ENCODE data around the gene CLNS1A. TPM values are rescaled to one million over a fixed set of nuclear protein-coding genes. Genes with fewer than 3 reads are reported as not detected.

The CLNS1A gene
- polyA plus RNA-seq, 3 donors, result 53.1 to 140 (median 139) TPM

DNA sequence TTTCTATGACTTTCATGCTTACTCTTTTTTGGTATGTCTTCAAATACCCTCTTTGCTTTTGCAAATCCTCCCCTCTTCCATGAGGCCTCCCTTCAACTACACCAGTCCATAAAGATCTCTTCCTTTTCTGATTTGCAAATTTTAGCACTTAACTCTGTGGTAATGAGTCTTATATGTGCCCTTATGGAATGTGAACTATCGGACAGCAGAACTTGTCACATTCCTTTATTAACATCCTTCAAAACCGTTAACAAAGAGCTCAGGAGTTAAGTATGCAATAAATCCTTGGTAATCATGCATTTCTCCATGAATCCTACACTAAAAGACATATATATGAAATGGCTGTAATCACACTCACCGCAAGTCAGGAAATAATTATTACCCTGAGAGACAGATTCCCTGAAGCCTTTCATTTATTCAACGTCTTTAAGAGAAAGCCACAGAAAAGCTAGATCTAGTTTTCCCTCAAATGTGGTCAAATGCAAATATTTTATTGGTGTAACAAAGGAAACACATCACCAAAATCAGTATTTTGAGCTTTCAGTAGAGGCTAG is 7.4 kb downstream of the CLNS1A start:
- Histone ChIP-seq H4K20me1 (ENCODE audit: insufficient read depth, low read length) (peaks cover 24% of the 10 kb centered on the region), H3K79me2 (ENCODE audit: insufficient read depth, low read length) (peaks cover 79% of the 10 kb centered on the region), H3K27ac (ENCODE audit: low read depth in 1 of 2, low read length in 2 of 2) (peak overlapping the region in 1 of 2 donors; percentile 46), H3K9me3 (replicated peaks in 1 of 2; ENCODE audit: control insufficient read depth in 1 of 2, insufficient read depth in 1 of 2, low read length in 2 of 2) (no peaks in the 10 kb centered on the region), H3K4me1 (ENCODE audit: control insufficient read depth in 1 of 2, insufficient read depth in 2 of 2, low read length in 2 of 2) (peaks cover 27 to 35% of the 10 kb centered on the region in 2 donors), H3K36me3 (replicated peaks in 1 of 2; ENCODE audit: control insufficient read depth in 1 of 2, insufficient read depth in 2 of 2, low read length in 2 of 2) (peaks cover 22 to 45% of the 10 kb centered on the region in 2 donors), H3K27me3 (ENCODE audit: control insufficient read depth in 2 of 2, insufficient read depth in 2 of 2, low read length in 2 of 2) (no peaks in the 10 kb centered on the region), H3K9ac (ENCODE audit: insufficient read depth, low read length, poor library complexity, severe bottlenecking) (no peak overlapping the region), H2AFZ (ENCODE audit: insufficient read depth, low read depth, low read length, poor library complexity, severe bottlenecking) (no peak overlapping the region), H3K4me3 (replicated peaks in 1 of 3; ENCODE audit: low read depth in 2 of 3, low read length in 3 of 3) (no peak overlapping the region), H3K4me2 (replicated peaks; ENCODE audit: extremely low read depth, low read length, poor library complexity, severe bottlenecking) (no peak overlapping the region)
- peaks cover 27% of the 10 kb centered on the region for H3K4me1 Mint-ChIP-seq
- H3K4me3 Mint-ChIP-seq, result no peak overlapping the region
- 67% methylated on average over 1 of the region's 4 CpGs for WGBS (ENCODE audit: insufficient coverage)
- peaks cover 33 to 50% of the 10 kb centered on the region in 2 donors for H3K36me3 Mint-ChIP-seq
- TF ChIP-seq, protein P1, sequence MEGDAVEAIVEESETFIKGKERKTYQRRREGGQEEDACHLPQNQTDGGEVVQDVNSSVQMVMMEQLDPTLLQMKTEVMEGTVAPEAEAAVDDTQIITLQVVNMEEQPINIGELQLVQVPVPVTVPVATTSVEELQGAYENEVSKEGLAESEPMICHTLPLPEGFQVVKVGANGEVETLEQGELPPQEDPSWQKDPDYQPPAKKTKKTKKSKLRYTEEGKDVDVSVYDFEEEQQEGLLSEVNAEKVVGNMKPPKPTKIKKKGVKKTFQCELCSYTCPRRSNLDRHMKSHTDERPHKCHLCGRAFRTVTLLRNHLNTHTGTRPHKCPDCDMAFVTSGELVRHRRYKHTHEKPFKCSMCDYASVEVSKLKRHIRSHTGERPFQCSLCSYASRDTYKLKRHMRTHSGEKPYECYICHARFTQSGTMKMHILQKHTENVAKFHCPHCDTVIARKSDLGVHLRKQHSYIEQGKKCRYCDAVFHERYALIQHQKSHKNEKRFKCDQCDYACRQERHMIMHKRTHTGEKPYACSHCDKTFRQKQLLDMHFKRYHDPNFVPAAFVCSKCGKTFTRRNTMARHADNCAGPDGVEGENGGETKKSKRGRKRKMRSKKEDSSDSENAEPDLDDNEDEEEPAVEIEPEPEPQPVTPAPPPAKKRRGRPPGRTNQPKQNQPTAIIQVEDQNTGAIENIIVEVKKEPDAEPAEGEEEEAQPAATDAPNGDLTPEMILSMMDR (IDR thresholded peaks at IDR 0.05), result no peak
- H3K27ac Mint-ChIP-seq, result peak overlapping the region in 6 of 7 donors; percentile 21 to 94 (median 80)
- DNase-seq, result no peak
- intact Hi-C loops (cut with micrococcal nuclease), result no loop called here
- no peaks in the 10 kb centered on the region for H3K27me3 Mint-ChIP-seq (ENCODE audit: low read depth in 3 of 3)
- H3K9me3 Mint-ChIP-seq, result peaks cover 0 to 3% (median 0%) of the 10 kb centered on the region in 7 donors

DNA sequence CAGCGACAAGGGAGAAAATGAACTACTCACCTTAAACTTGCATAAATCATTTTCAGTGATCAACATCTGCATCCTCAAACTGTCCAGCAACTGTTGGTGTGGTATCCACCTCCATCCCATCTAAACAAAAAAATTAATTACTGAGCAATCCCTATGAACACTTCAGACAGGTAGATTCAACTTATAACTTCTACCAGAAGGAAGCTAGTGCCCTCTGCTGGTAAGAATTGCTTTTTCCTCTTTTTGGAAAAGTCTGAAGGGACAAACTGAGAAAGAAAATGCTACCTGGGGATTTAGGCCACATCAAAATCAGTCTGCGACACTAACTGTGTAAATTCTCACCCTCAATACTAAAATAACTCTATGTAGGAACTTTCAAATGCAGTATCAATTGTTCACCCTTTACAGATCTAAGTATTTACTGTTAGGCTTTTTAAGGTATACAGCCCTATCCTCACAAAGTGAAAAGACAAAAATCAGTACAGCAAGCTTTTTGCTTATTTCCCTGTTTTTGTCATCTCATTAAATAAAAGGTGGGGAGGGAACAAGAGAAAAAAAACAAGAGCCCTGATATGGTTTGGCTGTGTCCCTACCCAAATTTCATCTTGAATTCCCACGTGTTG is 17.9 kb downstream of the CLNS1A start:
- intact Hi-C loops (cut with micrococcal nuclease), result loop anchor here in 1 of 2 donors (10.0 kb wide), 1 partner anchor 495 kb away; the partner anchor contains the start of gene MYO7A
- Histone ChIP-seq H3K4me1 (ENCODE audit: control insufficient read depth in 1 of 2, insufficient read depth in 2 of 2, low read length in 2 of 2) (no peaks in the 10 kb centered on the region), H4K20me1 (ENCODE audit: insufficient read depth, low read length) (no peaks in the 10 kb centered on the region), H3K9ac (ENCODE audit: insufficient read depth, low read length, poor library complexity, severe bottlenecking) (no peak overlapping the region), H3K27ac (ENCODE audit: low read depth in 1 of 2, low read length in 2 of 2) (no peak overlapping the region), H3K4me2 (replicated peaks; ENCODE audit: extremely low read depth, low read length, poor library complexity, severe bottlenecking) (no peak overlapping the region), H3K79me2 (ENCODE audit: insufficient read depth, low read length) (no peaks in the 10 kb centered on the region), H3K27me3 (ENCODE audit: control insufficient read depth in 2 of 2, insufficient read depth in 2 of 2, low read length in 2 of 2) (no peaks in the 10 kb centered on the region), H3K9me3 (replicated peaks in 1 of 2; ENCODE audit: control insufficient read depth in 1 of 2, insufficient read depth in 1 of 2, low read length in 2 of 2) (no peaks in the 10 kb centered on the region), H3K36me3 (replicated peaks in 1 of 2; ENCODE audit: control insufficient read depth in 1 of 2, insufficient read depth in 2 of 2, low read length in 2 of 2) (peaks cover 86 to 98% of the 10 kb centered on the region in 2 donors), H3K4me3 (replicated peaks in 1 of 3; ENCODE audit: low read depth in 2 of 3, low read length in 3 of 3) (no peak overlapping the region), H2AFZ (ENCODE audit: insufficient read depth, low read depth, low read length, poor library complexity, severe bottlenecking) (no peak overlapping the region)
- Mint-ChIP-seq H3K4me1 (no peaks in the 10 kb centered on the region), H3K9me3 (no peaks in the 10 kb centered on the region), H3K4me3 (no peak overlapping the region), H3K27me3 (ENCODE audit: low read depth in 3 of 3) (peaks cover 0 to 2% (median 0%) of the 10 kb centered on the region in 3 donors), H3K27ac (no peak overlapping the region), H3K36me3 (peaks cover 78 to 96% of the 10 kb centered on the region in 2 donors)
- TF ChIP-seq, protein P1 (IDR thresholded peaks at IDR 0.05), result peak; percentile 86
- 100% methylated on average over 2 of the region's 3 CpGs for WGBS (ENCODE audit: insufficient coverage)
- peak in 2 of 3 donors; percentile 15 to 50 for DNase-seq

Measured in CD14-positive monocyte (primary cell).